NB4 (cell line): ENCODE measurements around the gene KLHL2.

ENCODE experiments used
- CTCF ChIP-seq: IDR thresholded peaks from one replicate; pipeline ENCODE4 v1.5.1; 2012; ENCODE audit warnings: low read depth, low read length
- MAX ChIP-seq: IDR thresholded peaks from 2 replicates; pipeline ENCODE4 v1.6.1; 2011; ENCODE audit warnings: low read depth, low read length
- MYC ChIP-seq: IDR thresholded peaks from 2 replicates; pipeline ENCODE4 v1.6.1; 2011; ENCODE audit warnings: low read depth, low read length
- POLR2A ChIP-seq: IDR thresholded peaks from 2 replicates; pipeline ENCODE4 v1.6.1; 2011; ENCODE audit warnings: mild to moderate bottlenecking; ENCODE audit not compliant: insufficient read length; ENCODE audit errors: extremely low read depth

GRCh38 chr4:165302658-165303057, 95.3 kb downstream of the KLHL2 start:
- TF ChIP-seq CTCF: no peak
- TF ChIP-seq POLR2A: no peak
- TF ChIP-seq MYC: no peak
- no peak for TF ChIP-seq MAX
